Measurements from ENCODE around the gene IQGAP3.

- TF ChIP-seq CTCF (IDR thresholded peaks at IDR 0.05) (no peak), POLR2A (IDR thresholded peaks at IDR 0.05) (no peak)
Observed at GRCh38 chr1:156598731-156599432, 26.5 kb upstream of the IQGAP3 start.

Measured in sigmoid colon (tissue), 3 donors.